ENCODE results near the gene KIF16B. TPM values are rescaled to one million over a fixed set of nuclear protein-coding genes. Genes with fewer than 3 reads are reported as not detected.

The KIF16B gene
- total and polyA plus RNA-seq, 4 donors, result 5.1 to 19.7 (median 8.4) TPM

- peaks cover 2 to 23% (median 20%) of the 10 kb centered on the region in 4 donors for H3K4me1 ChIP-seq (ENCODE audit: control insufficient read depth in 4 of 4, insufficient read depth in 4 of 4, low read length in 3 of 4)
- H3K9me3 ChIP-seq (ENCODE audit: control insufficient read depth in 4 of 4, low read length in 3 of 4), result no peaks in the 10 kb centered on the region
- H3K27me3 ChIP-seq (ENCODE audit: control insufficient read depth in 4 of 4, insufficient read depth in 4 of 4, low read length in 3 of 4), result no peaks in the 10 kb centered on the region
- TF ChIP-seq, protein P1, sequence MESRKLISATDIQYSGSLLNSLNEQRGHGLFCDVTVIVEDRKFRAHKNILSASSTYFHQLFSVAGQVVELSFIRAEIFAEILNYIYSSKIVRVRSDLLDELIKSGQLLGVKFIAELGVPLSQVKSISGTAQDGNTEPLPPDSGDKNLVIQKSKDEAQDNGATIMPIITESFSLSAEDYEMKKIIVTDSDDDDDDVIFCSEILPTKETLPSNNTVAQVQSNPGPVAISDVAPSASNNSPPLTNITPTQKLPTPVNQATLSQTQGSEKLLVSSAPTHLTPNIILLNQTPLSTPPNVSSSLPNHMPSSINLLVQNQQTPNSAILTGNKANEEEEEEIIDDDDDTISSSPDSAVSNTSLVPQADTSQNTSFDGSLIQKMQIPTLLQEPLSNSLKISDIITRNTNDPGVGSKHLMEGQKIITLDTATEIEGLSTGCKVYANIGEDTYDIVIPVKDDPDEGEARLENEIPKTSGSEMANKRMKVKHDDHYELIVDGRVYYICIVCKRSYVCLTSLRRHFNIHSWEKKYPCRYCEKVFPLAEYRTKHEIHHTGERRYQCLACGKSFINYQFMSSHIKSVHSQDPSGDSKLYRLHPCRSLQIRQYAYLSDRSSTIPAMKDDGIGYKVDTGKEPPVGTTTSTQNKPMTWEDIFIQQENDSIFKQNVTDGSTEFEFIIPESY (IDR thresholded peaks at IDR 0.05), result no peak
- TF ChIP-seq HNF4A (conservative IDR thresholded peaks at IDR 0.05) (no peak), GABPA (IDR thresholded peaks at IDR 0.05 in 1 of 2, conservative IDR thresholded peaks at IDR 0.05 in 1 of 2) (no peak)
- DNase-seq (ENCODE audit: low spot score), result no peak
- no peaks in the 10 kb centered on the region for H3K36me3 ChIP-seq (ENCODE audit: control insufficient read depth in 4 of 4, insufficient read depth in 3 of 4, low read depth in 1 of 4, low read length in 3 of 4)
- H3K9ac ChIP-seq (ENCODE audit: low read depth in 1 of 2, low read length in 2 of 2), result no peak overlapping the region
- 97% methylated on average over 3 of the region's 3 CpGs for WGBS
- no peak overlapping the region for H3K27ac ChIP-seq (ENCODE audit: low read depth in 1 of 2, low read length in 2 of 2)
- H3K4me3 ChIP-seq (ENCODE audit: low read depth in 1 of 3, low read length in 3 of 3), result no peak overlapping the region
These were observed 33.3 kb upstream of the KIF16B start for GRCh38 chr20:16606468-16607070.

DNA sequence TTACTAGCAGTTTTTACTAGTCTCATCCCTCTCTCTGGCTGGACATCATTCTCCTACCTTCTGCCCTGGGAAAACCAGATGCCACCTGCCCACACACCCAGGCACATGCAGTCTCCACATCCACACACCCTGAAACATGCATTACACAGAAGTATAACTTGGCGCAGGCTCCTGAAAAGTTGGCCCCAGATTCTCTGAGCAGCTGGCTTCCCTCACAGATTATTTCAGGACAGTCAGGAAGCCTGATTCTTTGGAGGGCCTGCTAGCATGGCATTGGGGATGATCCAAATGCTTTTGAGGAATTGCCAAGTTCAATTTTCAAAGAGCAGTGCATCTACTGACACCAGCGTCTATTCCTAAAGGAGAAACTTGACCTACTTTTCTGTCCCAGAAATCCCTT lies 27.8 kb upstream of the KIF16B start:
- H3K9ac ChIP-seq (ENCODE audit: low read depth in 1 of 2, low read length in 2 of 2), result no peak overlapping the region
- WGBS, result 83% methylated on average over 2 of the region's 2 CpGs
- DNase-seq (ENCODE audit: low spot score), result no peak
- no peaks in the 10 kb centered on the region for H3K4me1 ChIP-seq (ENCODE audit: control insufficient read depth in 4 of 4, insufficient read depth in 4 of 4, low read length in 3 of 4)
- no peak overlapping the region for H3K27ac ChIP-seq (ENCODE audit: low read depth in 1 of 2, low read length in 2 of 2)
- no peaks in the 10 kb centered on the region for H3K27me3 ChIP-seq (ENCODE audit: control insufficient read depth in 4 of 4, insufficient read depth in 4 of 4, low read length in 3 of 4)
- TF ChIP-seq RXRA (IDR thresholded peaks at IDR 0.05), result no peak
- TF ChIP-seq, protein P2, sequence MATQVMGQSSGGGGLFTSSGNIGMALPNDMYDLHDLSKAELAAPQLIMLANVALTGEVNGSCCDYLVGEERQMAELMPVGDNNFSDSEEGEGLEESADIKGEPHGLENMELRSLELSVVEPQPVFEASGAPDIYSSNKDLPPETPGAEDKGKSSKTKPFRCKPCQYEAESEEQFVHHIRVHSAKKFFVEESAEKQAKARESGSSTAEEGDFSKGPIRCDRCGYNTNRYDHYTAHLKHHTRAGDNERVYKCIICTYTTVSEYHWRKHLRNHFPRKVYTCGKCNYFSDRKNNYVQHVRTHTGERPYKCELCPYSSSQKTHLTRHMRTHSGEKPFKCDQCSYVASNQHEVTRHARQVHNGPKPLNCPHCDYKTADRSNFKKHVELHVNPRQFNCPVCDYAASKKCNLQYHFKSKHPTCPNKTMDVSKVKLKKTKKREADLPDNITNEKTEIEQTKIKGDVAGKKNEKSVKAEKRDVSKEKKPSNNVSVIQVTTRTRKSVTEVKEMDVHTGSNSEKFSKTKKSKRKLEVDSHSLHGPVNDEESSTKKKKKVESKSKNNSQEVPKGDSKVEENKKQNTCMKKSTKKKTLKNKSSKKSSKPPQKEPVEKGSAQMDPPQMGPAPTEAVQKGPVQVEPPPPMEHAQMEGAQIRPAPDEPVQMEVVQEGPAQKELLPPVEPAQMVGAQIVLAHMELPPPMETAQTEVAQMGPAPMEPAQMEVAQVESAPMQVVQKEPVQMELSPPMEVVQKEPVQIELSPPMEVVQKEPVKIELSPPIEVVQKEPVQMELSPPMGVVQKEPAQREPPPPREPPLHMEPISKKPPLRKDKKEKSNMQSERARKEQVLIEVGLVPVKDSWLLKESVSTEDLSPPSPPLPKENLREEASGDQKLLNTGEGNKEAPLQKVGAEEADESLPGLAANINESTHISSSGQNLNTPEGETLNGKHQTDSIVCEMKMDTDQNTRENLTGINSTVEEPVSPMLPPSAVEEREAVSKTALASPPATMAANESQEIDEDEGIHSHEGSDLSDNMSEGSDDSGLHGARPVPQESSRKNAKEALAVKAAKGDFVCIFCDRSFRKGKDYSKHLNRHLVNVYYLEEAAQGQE (IDR thresholded peaks at IDR 0.05), result no peak
- TF ChIP-seq, protein P3, sequence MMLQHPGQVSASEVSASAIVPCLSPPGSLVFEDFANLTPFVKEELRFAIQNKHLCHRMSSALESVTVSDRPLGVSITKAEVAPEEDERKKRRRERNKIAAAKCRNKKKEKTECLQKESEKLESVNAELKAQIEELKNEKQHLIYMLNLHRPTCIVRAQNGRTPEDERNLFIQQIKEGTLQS (IDR thresholded peaks at IDR 0.05), result no peak
- TF ChIP-seq HNF4A (conservative IDR thresholded peaks at IDR 0.05), result no peak
- no peak for TF ChIP-seq JUND (IDR thresholded peaks at IDR 0.05)
- TF ChIP-seq RAD21 (IDR thresholded peaks at IDR 0.05), result no peak
- TF ChIP-seq SP1 (IDR thresholded peaks at IDR 0.05), result no peak
- TF ChIP-seq YY1 (IDR thresholded peaks at IDR 0.05), result no peak
- TF ChIP-seq GABPA (IDR thresholded peaks at IDR 0.05 in 1 of 2, conservative IDR thresholded peaks at IDR 0.05 in 1 of 2), result no peak
- no peak for TF ChIP-seq EGR1 (IDR thresholded peaks at IDR 0.05; ENCODE audit: low read depth in 2 of 2)
- TF ChIP-seq TAF1 (conservative IDR thresholded peaks at IDR 0.05), result no peak
- no peak for TF ChIP-seq FOXA2 (IDR thresholded peaks at IDR 0.05)
- H3K9me3 ChIP-seq (ENCODE audit: control insufficient read depth in 4 of 4, low read length in 3 of 4), result no peaks in the 10 kb centered on the region
- H3K36me3 ChIP-seq (ENCODE audit: control insufficient read depth in 4 of 4, insufficient read depth in 3 of 4, low read depth in 1 of 4, low read length in 3 of 4), result no peaks in the 10 kb centered on the region
- no peak overlapping the region for H3K4me3 ChIP-seq (ENCODE audit: low read depth in 1 of 3, low read length in 3 of 3)

Measured in liver (tissue), 9 donors.